HG03571 (cell line): ENCODE results near the gene SUSD2.
A peak's percentile ranks its signal among the peaks of the same experiment; 100 is the strongest.
"Not testable (repeated sequence)": the region's sequence is repeated elsewhere in the genome, so short reads cannot be mapped to it uniquely, and the experiment has no call there.

ENCODE experiments used
- ATAC-seq: cut with Tn5 transposase; IDR thresholded peaks from one replicate; pipeline ENCODE4 v1.9.1; 2021; ENCODE audit not compliant: unreplicated experiment

Gene SUSD2

GRCh38 chr22:24181088-24181995 lies at the start of gene SUSD2:
TSS of gene SUSD2 (plus strand) at chr22:24181487. CDS start at chr22:24181520, 33 bp downstream.
- ATAC-seq: no peak

- no peak for ATAC-seq
Measured at GRCh38 chr22:24133187-24133965, 47.9 kb upstream of the SUSD2 start.

GRCh38 chr22:24134090-24134846 lies 47.0 kb upstream of the SUSD2 start:
- ATAC-seq: no peak

DNA sequence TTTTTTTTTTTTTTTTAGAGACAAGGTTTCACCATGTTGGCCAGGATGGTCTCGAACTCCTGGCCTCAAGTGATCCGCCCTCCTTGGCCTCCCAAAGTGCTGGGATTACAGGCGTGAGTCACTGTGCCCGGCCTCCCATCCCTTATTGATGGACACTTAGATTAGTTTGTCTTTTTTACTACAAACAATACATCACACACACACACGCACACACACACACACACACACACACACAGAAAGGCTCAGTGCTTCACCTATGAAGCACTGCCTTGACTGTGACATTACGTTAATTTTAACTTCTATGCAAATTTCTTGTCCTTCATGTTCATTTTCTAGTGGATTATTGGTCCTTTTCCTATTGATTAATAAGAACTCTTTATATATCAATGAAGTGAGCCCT lies 44.8 kb upstream of the SUSD2 start:
- ATAC-seq: not testable (repeated sequence)

GRCh38 chr22:24137595-24137994 lies 43.7 kb upstream of the SUSD2 start:
- no peak for ATAC-seq

DNA sequence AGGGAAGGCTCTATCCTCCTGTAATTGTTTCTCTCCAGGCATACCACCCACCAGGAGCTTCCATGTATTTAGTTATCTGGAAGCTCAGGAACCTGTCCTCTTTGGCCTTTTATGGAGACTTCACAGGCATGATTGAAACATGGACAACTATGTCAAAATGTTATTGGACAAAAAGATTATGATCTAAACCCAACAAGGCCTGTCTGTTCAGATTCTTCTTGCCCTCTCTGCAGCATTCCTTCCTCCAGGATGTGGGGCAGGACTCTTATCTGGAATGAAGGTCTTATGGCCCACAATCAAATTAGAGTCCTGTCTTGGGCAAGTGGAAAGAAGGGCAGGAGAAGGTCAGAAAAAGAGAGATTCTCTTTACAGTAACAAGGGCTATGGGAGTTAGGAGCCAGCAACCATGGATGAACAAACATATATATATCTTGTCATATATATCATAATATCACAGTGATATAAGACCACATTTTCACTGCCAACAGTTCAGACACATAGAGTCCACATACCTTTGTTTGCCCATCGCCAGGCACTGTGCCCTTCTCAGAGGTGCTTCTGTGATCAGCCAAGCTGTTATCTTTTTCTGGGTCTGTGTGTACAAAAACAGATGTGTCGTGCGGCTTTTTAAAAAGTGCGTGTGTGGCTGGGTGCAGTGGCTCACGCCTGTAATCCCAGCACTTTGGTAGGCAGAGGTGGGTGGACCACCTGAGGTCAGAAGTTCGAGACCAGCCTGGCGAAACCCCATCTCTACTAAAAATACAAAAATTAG lies 42.5 kb upstream of the SUSD2 start:
- ATAC-seq: no peak

DNA sequence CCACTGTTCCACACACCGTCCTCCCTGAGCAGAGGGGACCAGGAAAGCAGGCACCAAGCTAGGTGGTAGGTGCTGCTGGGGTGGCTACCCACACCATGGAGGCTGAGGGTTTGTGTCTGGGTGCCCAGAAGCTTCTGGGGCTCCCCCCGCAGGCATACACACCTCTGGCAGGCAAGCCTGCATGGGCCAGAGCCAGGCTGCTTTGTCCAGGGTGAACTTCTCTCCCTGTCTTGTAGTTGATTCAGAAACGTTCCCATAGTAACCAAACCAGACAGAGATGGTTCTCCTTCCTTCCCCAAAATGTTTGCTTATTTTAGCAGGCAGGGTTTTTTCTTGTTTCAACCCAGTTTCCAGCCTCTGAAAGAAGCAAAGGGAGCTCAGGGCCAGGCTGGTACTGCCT lies 40.9 kb upstream of the SUSD2 start:
- ATAC-seq: no peak

- no peak for ATAC-seq
Measured at GRCh38 chr22:24141586-24141985, 39.7 kb upstream of the SUSD2 start.

- ATAC-seq: no peak
Measured at GRCh38 chr22:24142241-24142640, 39.0 kb upstream of the SUSD2 start.

- no peak for ATAC-seq
Measured at GRCh38 chr22:24142831-24143230, 38.5 kb upstream of the SUSD2 start.

DNA sequence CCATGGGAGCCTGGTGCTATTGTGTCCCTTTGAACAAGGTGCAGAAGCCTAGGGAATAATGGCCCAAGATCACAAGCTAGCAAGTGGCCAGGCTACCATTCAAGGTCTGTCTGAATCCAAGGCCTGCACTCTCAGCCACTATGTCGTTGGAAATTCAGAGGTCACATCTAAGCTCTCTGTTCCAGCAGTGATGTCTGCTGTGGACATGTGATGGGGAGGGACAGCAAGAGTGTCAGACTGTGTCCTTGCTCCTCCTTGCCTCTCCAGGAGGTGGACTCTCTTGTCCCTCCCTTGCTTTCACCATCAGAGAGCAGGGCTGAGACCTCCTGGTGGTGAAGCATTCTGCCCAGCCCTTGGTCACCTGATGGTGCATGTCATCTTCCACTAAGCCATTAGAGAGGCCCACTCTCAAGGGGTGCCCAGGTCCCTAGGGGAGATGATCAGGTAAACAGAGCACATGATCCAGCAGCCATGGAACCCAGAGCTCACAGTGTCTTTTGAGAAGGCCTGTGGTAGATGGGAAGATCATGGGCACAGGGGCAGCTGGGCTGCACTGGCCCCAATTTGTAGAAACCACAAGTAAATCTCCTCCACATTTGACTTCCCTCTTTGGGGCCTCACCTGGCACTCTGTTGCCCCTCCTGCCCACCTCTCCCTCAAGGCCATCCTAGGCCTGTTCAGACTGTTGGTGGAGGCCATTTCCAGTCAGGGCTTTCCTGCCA lies 37.1 kb upstream of the SUSD2 start:
- ATAC-seq: no peak

- ATAC-seq: no peak
Measured at GRCh38 chr22:24144778-24145085, 36.6 kb upstream of the SUSD2 start.

- ATAC-seq: no peak
Measured at GRCh38 chr22:24145446-24146193, 35.7 kb upstream of the SUSD2 start.

GRCh38 chr22:24146194-24146616 lies 35.1 kb upstream of the SUSD2 start:
- peak; percentile 56 for ATAC-seq

GRCh38 chr22:24146791-24147353 lies 34.4 kb upstream of the SUSD2 start:
- ATAC-seq: no peak

- ATAC-seq: no peak
Measured at GRCh38 chr22:24147666-24148065, 33.6 kb upstream of the SUSD2 start.

DNA sequence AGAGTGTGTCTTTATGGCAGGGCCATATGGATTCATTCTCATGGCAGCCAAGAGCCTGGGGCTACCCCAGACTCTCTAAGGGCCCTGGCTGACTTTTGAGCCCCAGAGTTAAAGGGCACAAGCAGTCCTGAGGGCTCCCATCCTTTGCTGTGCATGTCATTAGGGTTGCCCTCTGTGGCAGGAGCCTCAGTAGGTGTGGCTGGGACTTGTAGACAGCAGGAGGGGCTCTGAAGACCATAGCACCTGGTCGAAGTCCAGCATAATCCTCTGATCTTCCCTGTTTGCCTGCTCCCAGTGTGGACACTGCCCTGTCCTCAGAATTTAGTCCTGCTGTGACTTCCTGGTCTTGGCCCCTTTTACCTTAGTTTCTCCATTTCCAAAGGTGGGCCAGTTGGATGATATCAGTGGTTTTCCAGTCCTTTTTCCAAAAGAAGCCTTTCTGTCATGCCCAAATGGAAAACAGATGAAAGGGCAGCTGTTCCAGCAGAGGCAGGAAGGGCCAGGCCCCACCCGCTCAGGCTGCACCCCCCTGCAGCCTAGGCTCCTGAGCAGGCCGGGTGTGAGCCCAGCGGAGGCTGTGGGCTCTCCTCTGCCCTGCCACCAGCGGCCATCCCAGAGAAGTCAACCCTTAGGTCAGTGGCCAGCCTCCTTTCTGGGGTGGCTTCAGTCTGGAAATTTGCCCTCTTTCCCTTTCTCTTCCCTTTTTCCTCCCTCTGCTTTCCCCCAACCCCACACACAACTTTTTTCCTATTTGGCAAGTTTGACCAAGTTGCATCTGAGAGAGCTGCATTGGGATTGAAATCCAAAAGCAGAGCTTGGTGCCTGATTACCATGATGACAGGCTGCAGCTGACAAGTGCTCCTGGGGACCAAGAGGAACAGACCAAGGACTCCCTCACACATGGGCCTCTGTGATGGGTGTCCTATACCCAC lies 32.8 kb upstream of the SUSD2 start:
- no peak for ATAC-seq

GRCh38 chr22:24149198-24149590 lies 32.1 kb upstream of the SUSD2 start:
- no peak for ATAC-seq
